NOMO-1 (cell line): ENCODE results near the gene ZNF304.

Source experiments
- DNase-seq, 2 experiments: peaks; one replicate each; lab custom pipeline; 2025; ENCODE audit not compliant: unreplicated experiment in 2 of 2; lab: John Stamatoyannopoulos, UW

Gene ZNF304

GRCh38 chr19:57350877-57351805 lies at the start of gene ZNF304:
TSS of gene ZNF304 (plus strand) at chr19:57351271. CDS start at chr19:57351665, 394 bp downstream.
- DNase-seq = peak; percentile 84 to 94

GRCh38 chr19:57302020-57302465 lies 49.0 kb upstream of the ZNF304 start:
- no peak for DNase-seq

- no peak for DNase-seq
Measured at GRCh38 chr19:57302727-57303401, 48.2 kb upstream of the ZNF304 start.

- no peak for DNase-seq
Measured at GRCh38 chr19:57305056-57305455, 46.0 kb upstream of the ZNF304 start.

GRCh38 chr19:57308514-57308913 lies 42.6 kb upstream of the ZNF304 start:
- DNase-seq = no peak

- DNase-seq = no peak
Measured at GRCh38 chr19:57310792-57311191, 40.3 kb upstream of the ZNF304 start.

- no peak for DNase-seq
Measured at GRCh38 chr19:57314146-57314545, 36.9 kb upstream of the ZNF304 start.

GRCh38 chr19:57317503-57317902 lies 33.6 kb upstream of the ZNF304 start:
- DNase-seq = no peak

GRCh38 chr19:57319869-57320179 lies 31.2 kb upstream of the ZNF304 start:
- DNase-seq = no peak

GRCh38 chr19:57320180-57321084 lies 30.6 kb upstream of the ZNF304 start, which contains the start of gene ZNF543:
TSS of gene ZNF543 (plus strand) at chr19:57320472. CDS start at chr19:57320854, 382 bp downstream.
- DNase-seq = peak; percentile 86 to 93

GRCh38 chr19:57321116-57321515 lies 30.0 kb upstream of the ZNF304 start:
- DNase-seq = peak; percentile 42 to 60

- DNase-seq = no peak
Measured at GRCh38 chr19:57321751-57322150, 29.3 kb upstream of the ZNF304 start.

GRCh38 chr19:57324992-57325391 lies 26.1 kb upstream of the ZNF304 start:
- no peak for DNase-seq

- no peak for DNase-seq
Measured at GRCh38 chr19:57327993-57328392, 23.1 kb upstream of the ZNF304 start.

GRCh38 chr19:57334191-57334590 lies 16.9 kb upstream of the ZNF304 start:
- no peak for DNase-seq

- no peak for DNase-seq
Measured at GRCh38 chr19:57338877-57339276, 12.2 kb upstream of the ZNF304 start.

GRCh38 chr19:57342582-57342981 lies 8.5 kb upstream of the ZNF304 start:
- DNase-seq = no peak

GRCh38 chr19:57348136-57348535 lies 2.9 kb upstream of the ZNF304 start:
- no peak for DNase-seq

GRCh38 chr19:57351867-57352266 lies 796 bp downstream of the ZNF304 start:
- DNase-seq = no peak

- no peak for DNase-seq
Measured at GRCh38 chr19:57355916-57356315, 4.8 kb downstream of the ZNF304 start.

- DNase-seq = no peak
Measured at GRCh38 chr19:57357406-57357805, 6.3 kb downstream of the ZNF304 start.
